ENCODE measurements around the gene ZMIZ1. TPM values are rescaled to one million over a fixed set of nuclear protein-coding genes. Genes with fewer than 3 reads are reported as not detected.
"Not testable (repeated sequence)": the region's sequence is repeated elsewhere in the genome, so short reads cannot be mapped to it uniquely, and the experiment has no call there.

The ZMIZ1 gene
- polyA plus RNA-seq, 6 donors from 2014 or later = 0.11 to 2.9 (median 1.5) TPM

- no peaks in the 10 kb centered on the region for H3K36me3 Mint-ChIP-seq
- H3K4me1 Mint-ChIP-seq = peaks cover 9 to 10% (median 10%) of the 10 kb centered on the region in 3 donors
- H3K9me3 Mint-ChIP-seq = peaks cover 0 to 2% (median 0%) of the 10 kb centered on the region in 7 donors
- peaks cover 0 to 2% (median 0%) of the 10 kb centered on the region in 3 donors for H3K27me3 Mint-ChIP-seq
- DNase-seq = no peak
- peak overlapping the region in 4 of 6 donors; percentile 64 to 83 (median 72) for H3K27ac Mint-ChIP-seq
- no peak overlapping the region for H3K4me3 Mint-ChIP-seq
- ATAC-seq (ENCODE audit: low read depth in 2 of 2) = no peak
Measured at GRCh38 chr10:79331226-79331625, 262.5 kb downstream of the ZMIZ1 start.

GRCh38 chr10:79331709-79332108 is 262.9 kb downstream of the ZMIZ1 start:
- Mint-ChIP-seq H3K4me1 (peaks cover 9 to 11% (median 10%) of the 10 kb centered on the region in 3 donors), H3K27ac (peak overlapping the region; percentile 22 to 96 (median 72)), H3K9me3 (peaks cover 0 to 2% (median 0%) of the 10 kb centered on the region in 7 donors), H3K4me3 (no peak overlapping the region), H3K36me3 (no peaks in the 10 kb centered on the region), H3K27me3 (peaks cover 0 to 5% (median 0%) of the 10 kb centered on the region in 3 donors)
- ATAC-seq (ENCODE audit: low read depth in 2 of 2) (peak; percentile 96), DNase-seq (peak; percentile 47)

DNA sequence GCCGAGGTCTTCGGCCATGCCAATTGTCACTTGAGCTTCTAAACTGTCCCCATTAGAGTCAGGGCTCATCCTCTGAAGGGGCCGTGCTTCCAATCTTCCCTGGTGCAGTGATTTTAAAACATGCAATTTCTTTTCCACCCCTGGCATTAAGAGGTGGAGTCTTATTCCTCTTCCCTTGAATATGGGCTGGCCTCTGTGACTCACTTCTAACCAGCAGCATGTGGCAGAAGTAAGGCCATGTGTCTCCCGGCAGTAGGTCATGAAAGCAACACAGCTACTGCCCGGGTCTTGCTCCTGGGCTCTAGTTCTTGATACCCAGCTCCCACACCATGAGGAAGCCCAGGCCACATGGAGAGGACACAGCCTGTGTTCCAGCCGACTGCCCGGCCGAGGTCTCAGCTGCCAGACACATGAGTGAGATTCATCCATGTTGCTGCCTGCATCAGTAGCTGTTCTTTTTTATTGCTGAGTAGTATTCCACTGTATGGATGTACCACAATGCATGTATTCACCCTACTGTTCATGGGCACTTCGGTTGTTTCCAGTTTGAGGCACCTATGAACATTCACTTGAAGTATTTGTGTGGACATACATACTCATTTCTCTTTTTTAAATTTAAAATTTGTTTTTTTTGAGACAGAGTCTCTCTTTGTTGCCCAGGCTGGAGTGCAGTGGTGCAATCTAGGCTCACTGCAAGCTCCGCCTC is 264.0 kb downstream of the ZMIZ1 start:
- H3K9me3 Mint-ChIP-seq; H3K27me3 Mint-ChIP-seq; DNase-seq; ATAC-seq (ENCODE audit: low read depth in 2 of 2); H3K36me3 Mint-ChIP-seq; H3K4me3 Mint-ChIP-seq: not testable (repeated sequence)
- Mint-ChIP-seq H3K4me1 (peaks cover 9 to 11% (median 10%) of the 10 kb centered on the region in 3 donors), H3K27ac (peak overlapping the region in 1 of 6 donors; percentile 40)

- H3K27ac Mint-ChIP-seq = peak overlapping the region in 2 of 6 donors; percentile 1 to 66
- ATAC-seq (ENCODE audit: low read depth in 2 of 2) (no peak), DNase-seq (no peak)
- peaks cover 0 to 5% (median 0%) of the 10 kb centered on the region in 3 donors for H3K27me3 Mint-ChIP-seq
- peaks cover 0 to 2% (median 0%) of the 10 kb centered on the region in 7 donors for H3K9me3 Mint-ChIP-seq
- no peaks in the 10 kb centered on the region for H3K36me3 Mint-ChIP-seq
- H3K4me1 Mint-ChIP-seq = peaks cover 9 to 11% (median 10%) of the 10 kb centered on the region in 3 donors
- no peak overlapping the region for H3K4me3 Mint-ChIP-seq
Measured at GRCh38 chr10:79333513-79333912, 264.7 kb downstream of the ZMIZ1 start.

- H3K9me3 Mint-ChIP-seq = peaks cover 0 to 2% (median 0%) of the 10 kb centered on the region in 7 donors
- H3K27me3 Mint-ChIP-seq = peaks cover 0 to 5% (median 0%) of the 10 kb centered on the region in 3 donors
- peak overlapping the region in 4 of 6 donors; percentile 0 to 15 (median 8) for H3K27ac Mint-ChIP-seq
- H3K36me3 Mint-ChIP-seq = no peaks in the 10 kb centered on the region
- peaks cover 9 to 11% (median 10%) of the 10 kb centered on the region in 3 donors for H3K4me1 Mint-ChIP-seq
- ATAC-seq (ENCODE audit: low read depth in 2 of 2) (no peak), DNase-seq (no peak)
- no peak overlapping the region for H3K4me3 Mint-ChIP-seq
Measured at GRCh38 chr10:79334573-79334972, 265.8 kb downstream of the ZMIZ1 start.

DNA sequence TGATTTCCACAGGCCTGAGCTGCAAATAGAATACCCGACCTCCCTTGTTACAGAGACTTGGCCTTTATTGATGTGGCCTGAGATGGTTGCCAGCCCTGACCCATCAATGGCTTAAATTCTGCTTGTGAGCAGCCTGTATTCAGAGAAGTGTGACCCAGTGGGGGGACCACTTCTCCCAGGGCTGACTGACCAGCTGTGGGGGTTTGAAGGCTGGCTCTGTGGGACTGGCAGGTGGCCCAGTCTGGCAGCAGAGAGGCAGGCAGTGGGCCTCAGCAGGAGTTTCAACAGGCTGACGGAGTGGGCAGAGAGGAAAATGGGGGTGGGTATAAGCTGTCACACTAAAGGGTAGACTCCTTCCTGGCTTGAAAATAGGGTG is 266.3 kb downstream of the ZMIZ1 start:
- H3K4me3 Mint-ChIP-seq = no peak overlapping the region
- peaks cover 0 to 5% (median 0%) of the 10 kb centered on the region in 3 donors for H3K27me3 Mint-ChIP-seq
- H3K4me1 Mint-ChIP-seq = peaks cover 9 to 11% (median 10%) of the 10 kb centered on the region in 3 donors
- ATAC-seq (ENCODE audit: low read depth in 2 of 2) = no peak
- no peak for DNase-seq
- H3K27ac Mint-ChIP-seq = peak overlapping the region in 2 of 6 donors; percentile 1 to 93
- peaks cover 0 to 2% (median 0%) of the 10 kb centered on the region in 7 donors for H3K9me3 Mint-ChIP-seq
- H3K36me3 Mint-ChIP-seq = no peaks in the 10 kb centered on the region

DNA sequence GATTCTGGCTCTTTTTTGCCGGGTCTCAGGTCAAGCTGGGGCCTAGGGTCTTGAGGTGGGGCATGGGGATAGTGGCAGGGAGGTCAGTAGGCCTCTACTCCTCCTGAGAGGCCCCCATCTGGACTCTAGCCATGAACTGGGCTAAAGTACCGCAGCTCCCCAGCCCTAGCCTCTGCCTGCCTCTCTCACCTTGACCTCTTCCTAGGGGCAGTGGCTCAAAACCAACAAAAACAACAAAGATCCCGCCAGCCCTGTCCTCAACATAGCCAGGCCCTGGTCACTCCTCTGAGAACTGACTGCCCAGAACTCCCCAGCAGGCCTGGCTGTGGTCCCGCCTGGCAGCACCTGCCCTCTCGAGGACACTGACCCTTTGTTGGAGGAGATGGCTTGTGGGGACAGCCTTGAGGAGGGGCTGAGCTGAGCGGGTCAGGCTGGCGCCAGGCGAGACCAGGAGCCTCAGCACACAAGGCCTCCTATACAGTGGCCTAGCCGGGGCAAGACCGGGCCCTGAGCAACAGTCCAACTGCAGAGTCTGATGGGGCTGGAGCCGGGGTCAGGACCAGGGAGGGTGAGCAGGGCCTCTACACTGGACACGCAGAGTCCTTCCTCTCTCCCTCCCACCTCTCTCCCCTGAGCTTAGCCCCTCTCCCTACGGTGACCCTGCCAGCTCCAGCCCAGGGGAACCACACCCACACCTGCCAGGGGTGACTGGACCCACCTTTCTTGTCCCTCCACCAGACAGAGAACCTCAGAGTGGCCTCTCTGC is 266.9 kb downstream of the ZMIZ1 start:
- DNase-seq (no peak), ATAC-seq (ENCODE audit: low read depth in 2 of 2) (no peak)
- peaks cover 9 to 11% (median 10%) of the 10 kb centered on the region in 3 donors for H3K4me1 Mint-ChIP-seq
- no peaks in the 10 kb centered on the region for H3K36me3 Mint-ChIP-seq
- H3K27me3 Mint-ChIP-seq = peaks cover 0 to 5% (median 0%) of the 10 kb centered on the region in 3 donors
- H3K9me3 Mint-ChIP-seq = peaks cover 0 to 2% (median 0%) of the 10 kb centered on the region in 7 donors
- H3K4me3 Mint-ChIP-seq = no peak overlapping the region
- H3K27ac Mint-ChIP-seq = peak overlapping the region in 3 of 6 donors; percentile 1 to 93 (median 49)

DNA sequence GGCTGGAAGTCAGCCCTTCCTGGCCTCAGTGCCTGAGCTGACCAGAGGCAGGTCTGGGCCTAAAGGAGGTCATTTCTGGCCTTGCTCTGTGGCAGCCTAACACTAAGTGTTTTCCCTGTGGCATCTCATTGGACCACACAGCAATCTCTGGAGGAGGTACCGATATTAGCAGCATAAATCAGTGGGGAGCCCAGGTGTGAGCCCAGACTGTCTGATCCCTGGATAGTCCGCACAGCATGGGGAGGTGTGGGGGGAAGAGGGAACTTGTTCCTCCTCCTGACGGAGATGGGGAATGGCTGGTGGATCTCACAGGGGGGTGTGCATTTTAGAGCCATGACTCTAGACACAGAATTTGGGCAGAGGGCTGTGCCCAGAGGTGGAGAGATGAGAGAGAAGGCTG is 267.5 kb downstream of the ZMIZ1 start:
- ATAC-seq (ENCODE audit: low read depth in 2 of 2) (no peak), DNase-seq (no peak)
- H3K4me1 Mint-ChIP-seq = peaks cover 9 to 11% (median 10%) of the 10 kb centered on the region in 3 donors
- H3K9me3 Mint-ChIP-seq = peaks cover 0 to 2% (median 0%) of the 10 kb centered on the region in 7 donors
- H3K27me3 Mint-ChIP-seq = peaks cover 0 to 5% (median 0%) of the 10 kb centered on the region in 3 donors
- H3K27ac Mint-ChIP-seq = peak overlapping the region in 2 of 6 donors; percentile 1 to 16
- H3K4me3 Mint-ChIP-seq = no peak overlapping the region
- no peaks in the 10 kb centered on the region for H3K36me3 Mint-ChIP-seq

DNA sequence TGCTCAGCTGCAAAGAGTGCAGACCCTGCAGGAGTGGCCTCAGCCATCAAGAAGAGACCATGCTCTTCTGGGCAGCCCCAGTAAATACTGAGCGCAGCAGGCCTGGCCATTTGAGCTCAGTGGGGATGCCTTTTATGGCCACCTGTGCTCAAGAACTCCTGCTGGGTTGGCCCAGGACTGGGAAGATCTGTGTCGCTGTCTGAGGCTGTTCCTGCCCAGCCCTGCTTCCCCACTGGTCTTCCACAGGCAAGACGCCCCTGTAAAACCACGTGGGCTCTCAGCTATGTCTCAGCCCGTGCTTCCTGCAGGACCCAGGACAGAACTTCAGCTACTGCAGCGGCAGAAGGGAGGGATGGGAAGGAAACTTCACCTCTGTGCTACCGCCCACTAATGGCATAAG is 268.0 kb downstream of the ZMIZ1 start:
- H3K4me1 Mint-ChIP-seq = peaks cover 5 to 10% (median 5%) of the 10 kb centered on the region in 3 donors
- DNase-seq = no peak
- peaks cover 0 to 5% (median 0%) of the 10 kb centered on the region in 3 donors for H3K27me3 Mint-ChIP-seq
- H3K36me3 Mint-ChIP-seq = no peaks in the 10 kb centered on the region
- H3K9me3 Mint-ChIP-seq = peaks cover 0 to 2% (median 0%) of the 10 kb centered on the region in 7 donors
- no peak overlapping the region for H3K27ac Mint-ChIP-seq
- no peak overlapping the region for H3K4me3 Mint-ChIP-seq
- ATAC-seq (ENCODE audit: low read depth in 2 of 2) = no peak

DNA sequence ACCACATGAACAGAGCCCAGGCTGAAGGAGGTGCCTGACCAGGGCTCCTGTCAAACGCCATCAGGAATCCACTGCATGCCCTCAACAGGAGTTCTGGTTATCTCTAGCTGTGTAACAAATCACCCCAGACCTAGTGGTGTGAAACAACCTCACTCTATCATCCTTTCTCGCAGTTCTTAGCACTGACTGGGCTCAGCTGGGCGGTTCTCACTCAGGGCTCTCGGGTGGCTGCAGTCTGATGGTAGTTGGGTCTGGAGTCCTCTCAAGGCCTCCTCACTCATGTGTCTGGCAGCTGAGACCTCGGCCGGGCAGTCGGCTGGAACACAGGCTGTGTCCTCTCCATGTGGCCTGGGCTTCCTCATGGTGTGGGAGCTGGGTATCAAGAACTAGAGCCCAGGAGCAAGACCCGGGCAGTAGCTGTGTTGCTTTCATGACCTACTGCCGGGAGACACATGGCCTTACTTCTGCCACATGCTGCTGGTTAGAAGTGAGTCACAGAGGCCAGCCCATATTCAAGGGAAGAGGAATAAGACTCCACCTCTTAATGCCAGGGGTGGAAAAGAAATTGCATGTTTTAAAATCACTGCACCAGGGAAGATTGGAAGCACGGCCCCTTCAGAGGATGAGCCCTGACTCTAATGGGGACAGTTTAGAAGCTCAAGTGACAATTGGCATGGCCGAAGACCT is 269.2 kb downstream of the ZMIZ1 start:
- H3K9me3 Mint-ChIP-seq; DNase-seq; H3K36me3 Mint-ChIP-seq; H3K27ac Mint-ChIP-seq; H3K27me3 Mint-ChIP-seq; H3K4me3 Mint-ChIP-seq; ATAC-seq (ENCODE audit: low read depth in 2 of 2); H3K4me1 Mint-ChIP-seq: not testable (repeated sequence)

DNA sequence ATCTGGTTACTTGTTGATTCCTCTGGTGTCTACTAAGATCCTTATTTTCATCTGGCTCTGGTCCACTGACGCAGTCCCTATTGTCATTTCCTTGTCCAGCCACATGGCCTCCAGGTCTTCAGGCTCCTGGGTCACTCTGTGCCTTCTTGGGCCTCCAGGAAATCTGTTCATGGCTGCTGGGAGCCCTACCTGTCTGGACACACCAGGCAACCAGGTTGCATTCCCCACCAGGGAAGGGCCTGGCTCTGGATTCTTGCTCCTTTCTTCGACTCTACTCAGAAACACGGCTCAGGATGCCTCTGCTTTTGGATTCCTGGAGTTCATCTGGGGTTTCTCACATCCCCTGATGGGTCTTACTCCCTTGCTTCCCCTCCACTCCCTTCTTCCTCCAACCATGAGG is 270.5 kb downstream of the ZMIZ1 start:
- DNase-seq (no peak), ATAC-seq (ENCODE audit: low read depth in 2 of 2) (no peak)
- Mint-ChIP-seq H3K27ac (no peak overlapping the region), H3K27me3 (peaks cover 0 to 5% (median 0%) of the 10 kb centered on the region in 3 donors), H3K4me3 (no peak overlapping the region), H3K9me3 (no peaks in the 10 kb centered on the region), H3K4me1 (peaks cover 0 to 4% (median 0%) of the 10 kb centered on the region in 3 donors), H3K36me3 (no peaks in the 10 kb centered on the region)

DNA sequence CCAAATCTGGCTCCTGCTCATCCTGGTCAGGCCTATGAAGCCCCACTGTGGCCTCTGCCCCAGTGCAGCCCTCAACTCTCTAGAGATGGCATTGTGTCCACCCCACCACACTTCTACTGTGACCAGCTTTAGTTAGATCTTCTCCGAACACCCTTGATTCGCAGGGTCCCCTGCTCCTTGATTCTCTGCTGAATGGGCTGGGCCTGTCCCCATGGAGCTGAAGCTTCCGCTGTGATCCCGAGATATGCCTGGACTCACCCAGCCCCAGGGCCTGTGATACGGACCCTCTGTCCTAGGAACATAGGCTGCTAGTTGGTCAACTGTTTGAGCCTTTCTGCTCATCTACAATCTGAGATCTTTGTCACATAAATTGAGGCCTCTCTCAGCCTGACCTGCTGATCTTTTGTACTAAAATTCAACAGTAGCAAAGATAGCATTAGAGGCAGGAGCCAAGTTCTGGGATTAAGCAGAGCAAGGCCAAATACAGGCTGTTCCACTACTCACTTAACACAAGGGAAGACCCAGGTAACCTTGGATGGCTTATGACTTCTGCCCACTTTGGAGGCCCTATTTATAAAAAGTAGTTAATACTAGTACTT is 272.0 kb downstream of the ZMIZ1 start:
- H3K9me3 Mint-ChIP-seq = no peaks in the 10 kb centered on the region
- no peak for ATAC-seq (ENCODE audit: low read depth in 2 of 2)
- H3K27ac Mint-ChIP-seq = peak overlapping the region in 1 of 6 donors; percentile 73
- no peak for DNase-seq
- peaks cover 0 to 4% (median 0%) of the 10 kb centered on the region in 3 donors for H3K4me1 Mint-ChIP-seq
- H3K4me3 Mint-ChIP-seq = no peak overlapping the region
- H3K36me3 Mint-ChIP-seq = no peaks in the 10 kb centered on the region
- peaks cover 0 to 5% (median 0%) of the 10 kb centered on the region in 3 donors for H3K27me3 Mint-ChIP-seq

- ATAC-seq (ENCODE audit: low read depth in 2 of 2) (no peak), DNase-seq (no peak)
- H3K36me3 Mint-ChIP-seq = no peaks in the 10 kb centered on the region
- no peaks in the 10 kb centered on the region for H3K9me3 Mint-ChIP-seq
- H3K27me3 Mint-ChIP-seq = no peaks in the 10 kb centered on the region
- H3K4me3 Mint-ChIP-seq = no peak overlapping the region
- no peak overlapping the region for H3K27ac Mint-ChIP-seq
- peaks cover 0 to 3% (median 0%) of the 10 kb centered on the region in 3 donors for H3K4me1 Mint-ChIP-seq
Measured at GRCh38 chr10:79342295-79342761, 273.6 kb downstream of the ZMIZ1 start.
